Measurements from ENCODE around the gene RNF19B.

Gene RNF19B

GRCh38 chr1:32899586-32900296 is 64.9 kb downstream of the RNF19B start:
- Histone ChIP-seq H3K9me3 (ENCODE audit: low read length) (no peaks in the 10 kb centered on the region), H3K4me3 (ENCODE audit: low read length) (no peak overlapping the region), H2AFZ (ENCODE audit: low read depth, low read length) (no peak overlapping the region), H3K36me3 (ENCODE audit: insufficient read depth, low read length) (no peaks in the 10 kb centered on the region), H3K27me3 (ENCODE audit: insufficient read depth, low read length) (peaks cover 53% of the 10 kb centered on the region), H3K4me1 (ENCODE audit: insufficient read depth, low read length) (peaks cover 2% of the 10 kb centered on the region)

- Histone ChIP-seq H3K27me3 (ENCODE audit: insufficient read depth, low read length) (peaks cover 52% of the 10 kb centered on the region), H3K4me3 (ENCODE audit: low read length) (no peak overlapping the region), H3K9me3 (ENCODE audit: low read length) (no peaks in the 10 kb centered on the region), H3K36me3 (ENCODE audit: insufficient read depth, low read length) (no peaks in the 10 kb centered on the region), H3K4me1 (ENCODE audit: insufficient read depth, low read length) (peaks cover 10% of the 10 kb centered on the region), H2AFZ (ENCODE audit: low read depth, low read length) (no peak overlapping the region)
These were observed 65.7 kb downstream of the RNF19B start for GRCh38 chr1:32898958-32899357.

- Histone ChIP-seq H3K36me3 (ENCODE audit: insufficient read depth, low read length) (no peaks in the 10 kb centered on the region), H3K9me3 (ENCODE audit: low read length) (no peaks in the 10 kb centered on the region), H3K4me3 (ENCODE audit: low read length) (no peak overlapping the region), H3K4me1 (ENCODE audit: insufficient read depth, low read length) (peaks cover 13% of the 10 kb centered on the region), H2AFZ (ENCODE audit: low read depth, low read length) (no peak overlapping the region), H3K27me3 (ENCODE audit: insufficient read depth, low read length) (peaks cover 51% of the 10 kb centered on the region)
These were observed 66.6 kb downstream of the RNF19B start for GRCh38 chr1:32898056-32898455.

GRCh38 chr1:32897082-32898049 is 67.2 kb downstream of the RNF19B start:
- Histone ChIP-seq H2AFZ (ENCODE audit: low read depth, low read length) (no peak overlapping the region), H3K9me3 (ENCODE audit: low read length) (no peaks in the 10 kb centered on the region), H3K4me1 (ENCODE audit: insufficient read depth, low read length) (peaks cover 13% of the 10 kb centered on the region), H3K27me3 (ENCODE audit: insufficient read depth, low read length) (peaks cover 46% of the 10 kb centered on the region), H3K36me3 (ENCODE audit: insufficient read depth, low read length) (no peaks in the 10 kb centered on the region), H3K4me3 (ENCODE audit: low read length) (no peak overlapping the region)

GRCh38 chr1:32896451-32896850 is 68.2 kb downstream of the RNF19B start:
- H3K4me3 ChIP-seq (ENCODE audit: low read length), result no peak overlapping the region
- no peak overlapping the region for H2AFZ ChIP-seq (ENCODE audit: low read depth, low read length)
- H3K4me1 ChIP-seq (ENCODE audit: insufficient read depth, low read length), result peaks cover 13% of the 10 kb centered on the region
- H3K9me3 ChIP-seq (ENCODE audit: low read length), result no peaks in the 10 kb centered on the region
- H3K36me3 ChIP-seq (ENCODE audit: insufficient read depth, low read length), result no peaks in the 10 kb centered on the region
- peaks cover 38% of the 10 kb centered on the region for H3K27me3 ChIP-seq (ENCODE audit: insufficient read depth, low read length)

GRCh38 chr1:32895325-32896215 is 69.0 kb downstream of the RNF19B start:
- Histone ChIP-seq H2AFZ (ENCODE audit: low read depth, low read length) (no peak overlapping the region), H3K4me3 (ENCODE audit: low read length) (no peak overlapping the region), H3K9me3 (ENCODE audit: low read length) (no peaks in the 10 kb centered on the region), H3K4me1 (ENCODE audit: insufficient read depth, low read length) (peaks cover 12% of the 10 kb centered on the region), H3K27me3 (ENCODE audit: insufficient read depth, low read length) (peaks cover 31% of the 10 kb centered on the region), H3K36me3 (ENCODE audit: insufficient read depth, low read length) (no peaks in the 10 kb centered on the region)

- H2AFZ ChIP-seq (ENCODE audit: low read depth, low read length), result no peak overlapping the region
- H3K9me3 ChIP-seq (ENCODE audit: low read length), result no peaks in the 10 kb centered on the region
- H3K36me3 ChIP-seq (ENCODE audit: insufficient read depth, low read length), result no peaks in the 10 kb centered on the region
- no peak overlapping the region for H3K4me3 ChIP-seq (ENCODE audit: low read length)
- H3K4me1 ChIP-seq (ENCODE audit: insufficient read depth, low read length), result peaks cover 11% of the 10 kb centered on the region
- peaks cover 23% of the 10 kb centered on the region for H3K27me3 ChIP-seq (ENCODE audit: insufficient read depth, low read length)
These were observed 69.9 kb downstream of the RNF19B start for GRCh38 chr1:32894681-32895080.

- Histone ChIP-seq H3K4me3 (ENCODE audit: low read length) (peak overlapping the region; percentile 46), H3K4me1 (ENCODE audit: insufficient read depth, low read length) (peaks cover 11% of the 10 kb centered on the region), H3K36me3 (ENCODE audit: insufficient read depth, low read length) (no peaks in the 10 kb centered on the region)
These were observed 70.5 kb downstream of the RNF19B start for GRCh38 chr1:32894019-32894600.

GRCh38 chr1:32893198-32894018 is 71.2 kb downstream of the RNF19B start:
- peaks cover 14% of the 10 kb centered on the region for H3K27me3 ChIP-seq (ENCODE audit: insufficient read depth, low read length)
- H3K4me1 ChIP-seq (ENCODE audit: insufficient read depth, low read length), result peaks cover 11% of the 10 kb centered on the region
- no peaks in the 10 kb centered on the region for H3K36me3 ChIP-seq (ENCODE audit: insufficient read depth, low read length)
- H3K4me3 ChIP-seq (ENCODE audit: low read length), result peak overlapping the region; percentile 46
- peak overlapping the region; percentile 97 for H2AFZ ChIP-seq (ENCODE audit: low read depth, low read length)
- H3K9me3 ChIP-seq (ENCODE audit: low read length), result no peaks in the 10 kb centered on the region

More at GRCh38 chr1:32894019-32894600, 70.5 kb downstream of the RNF19B start:
- no peaks in the 10 kb centered on the region for H3K9me3 ChIP-seq (ENCODE audit: low read length)
- H2AFZ ChIP-seq (ENCODE audit: low read depth, low read length), result peak overlapping the region; percentile 97
- peaks cover 21% of the 10 kb centered on the region for H3K27me3 ChIP-seq (ENCODE audit: insufficient read depth, low read length)

GRCh38 chr1:32892368-32893197 is 72.0 kb downstream of the RNF19B start:
- Histone ChIP-seq H3K9me3 (ENCODE audit: low read length) (no peaks in the 10 kb centered on the region), H2AFZ (ENCODE audit: low read depth, low read length) (peak overlapping the region; percentile 97), H3K4me3 (ENCODE audit: low read length) (peak overlapping the region; percentile 46), H3K36me3 (ENCODE audit: insufficient read depth, low read length) (no peaks in the 10 kb centered on the region), H3K27me3 (ENCODE audit: insufficient read depth, low read length) (peaks cover 11% of the 10 kb centered on the region), H3K4me1 (ENCODE audit: insufficient read depth, low read length) (peaks cover 11% of the 10 kb centered on the region)

- H3K36me3 ChIP-seq (ENCODE audit: insufficient read depth, low read length), result no peaks in the 10 kb centered on the region
- H3K27me3 ChIP-seq (ENCODE audit: insufficient read depth, low read length), result peaks cover 16% of the 10 kb centered on the region
- no peak overlapping the region for H2AFZ ChIP-seq (ENCODE audit: low read depth, low read length)
- H3K9me3 ChIP-seq (ENCODE audit: low read length), result no peaks in the 10 kb centered on the region
- H3K4me3 ChIP-seq (ENCODE audit: low read length), result no peak overlapping the region
- peaks cover 11% of the 10 kb centered on the region for H3K4me1 ChIP-seq (ENCODE audit: insufficient read depth, low read length)
These were observed 73.0 kb downstream of the RNF19B start for GRCh38 chr1:32891630-32892029.
